GM10266 (cell line): ENCODE measurements around the gene TBX4.
"Not testable (repeated sequence)": the region's sequence is repeated elsewhere in the genome, so short reads cannot be mapped to it uniquely, and the experiment has no call there.

Source experiments
- DNase-seq: peaks from one replicate; pipeline ENCODE4 v3.0.0; 2012; ENCODE audit errors: extremely low spot score
- TF ChIP-seq, protein P1 (sequence below): IDR thresholded peaks from 2 replicates; pipeline ENCODE4 v1.5.1; 2012; ENCODE audit warnings: mild to moderate bottlenecking, low read depth; ENCODE audit not compliant: control insufficient read depth, insufficient read depth; ENCODE audit errors: missing control alignments

The TBX4 gene

GRCh38 chr17:61502292-61502691 lies 50.1 kb downstream of the TBX4 start:
- no peak for DNase-seq
- TF ChIP-seq, protein P1, sequence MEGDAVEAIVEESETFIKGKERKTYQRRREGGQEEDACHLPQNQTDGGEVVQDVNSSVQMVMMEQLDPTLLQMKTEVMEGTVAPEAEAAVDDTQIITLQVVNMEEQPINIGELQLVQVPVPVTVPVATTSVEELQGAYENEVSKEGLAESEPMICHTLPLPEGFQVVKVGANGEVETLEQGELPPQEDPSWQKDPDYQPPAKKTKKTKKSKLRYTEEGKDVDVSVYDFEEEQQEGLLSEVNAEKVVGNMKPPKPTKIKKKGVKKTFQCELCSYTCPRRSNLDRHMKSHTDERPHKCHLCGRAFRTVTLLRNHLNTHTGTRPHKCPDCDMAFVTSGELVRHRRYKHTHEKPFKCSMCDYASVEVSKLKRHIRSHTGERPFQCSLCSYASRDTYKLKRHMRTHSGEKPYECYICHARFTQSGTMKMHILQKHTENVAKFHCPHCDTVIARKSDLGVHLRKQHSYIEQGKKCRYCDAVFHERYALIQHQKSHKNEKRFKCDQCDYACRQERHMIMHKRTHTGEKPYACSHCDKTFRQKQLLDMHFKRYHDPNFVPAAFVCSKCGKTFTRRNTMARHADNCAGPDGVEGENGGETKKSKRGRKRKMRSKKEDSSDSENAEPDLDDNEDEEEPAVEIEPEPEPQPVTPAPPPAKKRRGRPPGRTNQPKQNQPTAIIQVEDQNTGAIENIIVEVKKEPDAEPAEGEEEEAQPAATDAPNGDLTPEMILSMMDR, result no peak

DNA sequence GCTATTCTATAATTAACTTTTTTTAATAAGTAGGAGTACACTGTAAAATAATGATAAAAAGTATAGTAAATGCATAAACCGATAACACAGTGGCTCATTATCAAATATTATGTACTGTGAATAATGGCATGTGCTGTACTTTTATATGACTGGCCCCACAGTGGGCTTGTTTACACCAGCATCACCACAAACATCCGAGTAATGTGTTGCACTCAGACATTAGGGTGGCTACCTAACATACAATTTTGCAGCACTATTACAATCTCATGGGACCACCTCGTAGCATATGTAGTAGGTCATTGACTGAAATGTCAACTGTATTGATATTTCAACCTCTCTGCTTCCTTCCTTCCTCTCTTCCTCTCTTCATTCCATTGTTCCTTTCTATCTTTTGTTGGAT lies 51.7 kb downstream of the TBX4 start:
- TF ChIP-seq, protein P1, result no peak
- DNase-seq, result no peak

- DNase-seq, result no peak
- TF ChIP-seq, protein P1, result no peak
Measured at GRCh38 chr17:61504697-61505096, 52.5 kb downstream of the TBX4 start.

- TF ChIP-seq, protein P1, result no peak
Measured at GRCh38 chr17:61505846-61506627, 53.8 kb downstream of the TBX4 start.

GRCh38 chr17:61507383-61508066 lies 55.3 kb downstream of the TBX4 start:
- TF ChIP-seq, protein P1, result no peak
- no peak for DNase-seq

More at GRCh38 chr17:61505846-61506627, 53.8 kb downstream of the TBX4 start:
- no peak for DNase-seq

DNA sequence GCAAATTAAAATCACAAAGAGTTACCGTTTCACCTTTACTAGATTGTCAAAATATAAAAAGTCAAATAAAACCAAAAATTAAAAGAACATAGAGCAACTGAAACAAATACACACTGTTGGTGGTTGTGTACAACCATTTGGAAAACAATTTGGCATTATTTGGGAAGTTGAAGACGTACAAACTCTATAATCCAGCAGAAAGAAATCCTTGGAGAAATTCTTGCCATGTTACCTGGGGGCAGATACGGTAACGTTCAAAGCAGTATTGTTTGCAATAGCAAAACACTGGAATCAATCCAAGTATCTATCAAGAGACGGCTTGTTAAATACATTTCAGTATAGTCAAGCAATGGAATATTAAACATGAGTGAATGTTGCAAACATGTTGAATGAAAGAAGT lies 56.7 kb downstream of the TBX4 start:
- DNase-seq, result no peak
- TF ChIP-seq, protein P1, result no peak

GRCh38 chr17:61509454-61509853 lies 57.2 kb downstream of the TBX4 start:
- not testable (repeated sequence) for DNase-seq

DNA sequence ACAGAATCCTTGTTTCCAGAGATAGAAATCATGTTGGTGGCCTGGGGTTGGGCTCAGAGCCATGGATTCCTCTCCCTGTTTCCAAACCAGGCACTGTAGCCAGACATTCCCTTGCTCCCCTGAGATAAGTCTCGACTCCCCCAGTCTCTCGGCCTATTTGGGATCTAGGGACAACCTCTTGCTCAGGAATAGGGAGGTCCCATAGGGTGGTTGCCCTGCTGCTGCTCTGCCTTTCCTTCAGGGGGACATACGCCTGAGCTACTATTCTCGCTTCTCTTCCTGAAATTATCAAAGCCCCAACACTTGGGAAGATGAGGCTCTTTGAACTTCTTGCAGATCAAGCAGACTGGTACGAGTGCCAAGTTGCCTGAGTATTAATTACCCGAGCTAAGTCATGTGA lies 58.0 kb downstream of the TBX4 start:
- no peak for DNase-seq
- TF ChIP-seq, protein P1, result no peak
